ENCODE data around the gene DMTF1. TPM values are rescaled to one million over a fixed set of nuclear protein-coding genes. Genes with fewer than 3 reads are reported as not detected.
"Not testable (repeated sequence)": the region's sequence is repeated elsewhere in the genome, so short reads cannot be mapped to it uniquely, and the experiment has no call there.

The DMTF1 gene
- total RNA-seq, 4 donors from 2014 or later = 77.4 to 157 (median 121) TPM

- TF ChIP-seq POLR2A (IDR thresholded peaks at IDR 0.05) = no peak
- TF ChIP-seq CTCF (IDR thresholded peaks at IDR 0.05) = no peak
- no peak for TF ChIP-seq POLR2AphosphoS5 (IDR thresholded peaks at IDR 0.05)
- no peak for TF ChIP-seq EP300 (IDR thresholded peaks at IDR 0.05; ENCODE audit: low read depth)
- no peak for DNase-seq
- H3K9me3 ChIP-seq = no peaks in the 10 kb centered on the region
These were observed 44.1 kb upstream of the DMTF1 start for GRCh38 chr7:87107949-87108776.

GRCh38 chr7:87110778-87111177, 41.5 kb upstream of the DMTF1 start:
- DNase-seq = no peak
- in situ Hi-C loops (cut with MboI; ENCODE audit: low pct_ligation_motif_present in 1 of 4, low pct_unique_long_range_greater_than_20kb in 1 of 4, low sequenced_read_pairs in 3 of 4) = no loop called here
- intact Hi-C loops (cut with DNase I; ENCODE audit: low total_unique reads) = no loop called here
- Histone ChIP-seq H3K27ac (no peak overlapping the region), H3K36me3 (no peaks in the 10 kb centered on the region), H3K27me3 (no peaks in the 10 kb centered on the region), H3K9me3 (no peaks in the 10 kb centered on the region), H3K4me1 (no peaks in the 10 kb centered on the region), H3K4me3 (no peak overlapping the region)
- TF ChIP-seq POLR2AphosphoS5 (IDR thresholded peaks at IDR 0.05) (no peak), EP300 (IDR thresholded peaks at IDR 0.05; ENCODE audit: low read depth) (no peak), CTCF (IDR thresholded peaks at IDR 0.05) (no peak), POLR2A (IDR thresholded peaks at IDR 0.05) (no peak)
- WGBS, 2 donors (ENCODE audit: low coverage in 1 of 2) = 42 to 56% methylated on average over 2 of the region's 2 CpGs

More at GRCh38 chr7:87107949-87108776, 44.1 kb upstream of the DMTF1 start:
- in situ Hi-C loops (cut with MboI; ENCODE audit: low pct_ligation_motif_present in 1 of 4, low pct_unique_long_range_greater_than_20kb in 1 of 4, low sequenced_read_pairs in 3 of 4) = no loop called here
- no peaks in the 10 kb centered on the region for H3K27me3 ChIP-seq
- no peak overlapping the region for H3K27ac ChIP-seq
- WGBS, 2 donors (ENCODE audit: low coverage in 1 of 2) = 83 to 100% methylated on average over 1 to 6 of the region's 6 CpGs
- intact Hi-C loops (cut with DNase I; ENCODE audit: low total_unique reads) = no loop called here
- no peak overlapping the region for H3K4me3 ChIP-seq
- no peaks in the 10 kb centered on the region for H3K4me1 ChIP-seq
- H3K36me3 ChIP-seq = no peaks in the 10 kb centered on the region

- intact Hi-C loops (cut with DNase I; ENCODE audit: low total_unique reads) (no loop called here), in situ Hi-C loops (cut with MboI; ENCODE audit: low pct_ligation_motif_present in 1 of 4, low pct_unique_long_range_greater_than_20kb in 1 of 4, low sequenced_read_pairs in 3 of 4) (no loop called here)
- Histone ChIP-seq H3K27me3 (no peaks in the 10 kb centered on the region), H3K36me3 (no peaks in the 10 kb centered on the region), H3K9me3 (no peaks in the 10 kb centered on the region), H3K4me1 (no peaks in the 10 kb centered on the region), H3K27ac (no peak overlapping the region), H3K4me3 (no peak overlapping the region)
- TF ChIP-seq EP300 (IDR thresholded peaks at IDR 0.05; ENCODE audit: low read depth) (no peak), CTCF (IDR thresholded peaks at IDR 0.05) (no peak)
- no peak for DNase-seq
- 63 to 68% methylated on average over 3 of the region's 3 CpGs for WGBS, 2 donors (ENCODE audit: low coverage in 1 of 2)
These were observed 40.4 kb upstream of the DMTF1 start for GRCh38 chr7:87111877-87112276.

- H3K27ac ChIP-seq = no peak overlapping the region
- WGBS, 2 donors (ENCODE audit: low coverage in 1 of 2) = 75 to 86% methylated on average over 1 of the region's 1 CpG
- H3K4me1 ChIP-seq = no peaks in the 10 kb centered on the region
- no peak for DNase-seq
- in situ Hi-C loops (cut with MboI; ENCODE audit: low pct_ligation_motif_present in 1 of 4, low pct_unique_long_range_greater_than_20kb in 1 of 4, low sequenced_read_pairs in 3 of 4) (no loop called here), intact Hi-C loops (cut with DNase I; ENCODE audit: low total_unique reads) (no loop called here)
- TF ChIP-seq CTCF (IDR thresholded peaks at IDR 0.05) = no peak
- TF ChIP-seq EP300 (IDR thresholded peaks at IDR 0.05; ENCODE audit: low read depth) = no peak
- no peak for TF ChIP-seq POLR2A (IDR thresholded peaks at IDR 0.05)
- TF ChIP-seq POLR2AphosphoS5 (IDR thresholded peaks at IDR 0.05) = no peak
- H3K9me3 ChIP-seq = no peaks in the 10 kb centered on the region
- H3K4me3 ChIP-seq = no peak overlapping the region
- H3K36me3 ChIP-seq = no peaks in the 10 kb centered on the region
- H3K27me3 ChIP-seq = no peaks in the 10 kb centered on the region
These were observed 39.2 kb upstream of the DMTF1 start for GRCh38 chr7:87113077-87113476.

GRCh38 chr7:87113904-87114303, 38.3 kb upstream of the DMTF1 start:
- H3K36me3 ChIP-seq; intact Hi-C loops (cut with DNase I; ENCODE audit: low total_unique reads); H3K9me3 ChIP-seq; H3K4me3 ChIP-seq; H3K27me3 ChIP-seq; in situ Hi-C loops (cut with MboI; ENCODE audit: low pct_ligation_motif_present in 1 of 4, low pct_unique_long_range_greater_than_20kb in 1 of 4, low sequenced_read_pairs in 3 of 4); H3K27ac ChIP-seq; H3K4me1 ChIP-seq; DNase-seq: not testable (repeated sequence)
- 92 to 93% methylated on average over 3 of the region's 3 CpGs for whole genome bisulfite sequencing, 2 donors (ENCODE audit: low coverage in 1 of 2)

- H3K36me3 ChIP-seq; H3K9me3 ChIP-seq; H3K27ac ChIP-seq; H3K4me1 ChIP-seq; DNase-seq; H3K27me3 ChIP-seq; in situ Hi-C loops (cut with MboI; ENCODE audit: low pct_ligation_motif_present in 1 of 4, low pct_unique_long_range_greater_than_20kb in 1 of 4, low sequenced_read_pairs in 3 of 4); intact Hi-C loops (cut with DNase I; ENCODE audit: low total_unique reads); H3K4me3 ChIP-seq: not testable (repeated sequence)
- 60 to 70% methylated on average over 2 of the region's 2 CpGs for WGBS, 2 donors (ENCODE audit: low coverage in 1 of 2)
These were observed 36.5 kb upstream of the DMTF1 start for GRCh38 chr7:87115772-87116171.
